Esophagus (tissue), 2 donors: ENCODE results near the gene RGS13. TPM values are rescaled to one million over a fixed set of nuclear protein-coding genes. Genes with fewer than 3 reads are reported as not detected.

ENCODE experiments used
- H3K27ac ChIP-seq, 2 donors: one replicate each; pipeline ENCODE4 v1.5.1; 2013; ENCODE audit warnings: low read depth in 2 of 2, mild to moderate bottlenecking in 2 of 2, inconsistent platforms in 1 of 2, low read length in 1 of 2, moderate library complexity in 1 of 2
- H3K27me3 ChIP-seq, 2 donors: one replicate each; pipeline ENCODE4 v1.6.1; 2013; ENCODE audit warnings: low read length in 2 of 2, control low read depth in 1 of 2, mild to moderate bottlenecking in 1 of 2; ENCODE audit not compliant: insufficient read depth in 2 of 2, control insufficient read depth in 1 of 2
- H3K36me3 ChIP-seq, 2 donors: one replicate each; pipeline ENCODE4 v1.6.1; 2013; ENCODE audit warnings: low read length in 1 of 2; ENCODE audit not compliant: control insufficient read depth in 2 of 2, insufficient read depth in 2 of 2
- H3K4me1 ChIP-seq, 2 donors: one replicate each; pipeline ENCODE4 v1.6.1; 2013; ENCODE audit warnings: low read length in 1 of 2; ENCODE audit not compliant: control insufficient read depth in 2 of 2, insufficient read depth in 2 of 2
- H3K4me3 ChIP-seq, 2 donors: one replicate each; pipeline ENCODE4 v1.5.1; 2013; ENCODE audit warnings: low read length in 2 of 2, mild to moderate bottlenecking in 2 of 2, low read depth in 1 of 2, moderate library complexity in 1 of 2
- H3K9me3 ChIP-seq, 2 donors: one replicate each; pipeline ENCODE4 v1.6.1; 2013; ENCODE audit warnings: mild to moderate bottlenecking in 2 of 2, low read depth in 1 of 2, low read length in 1 of 2, moderate library complexity in 1 of 2; ENCODE audit not compliant: control insufficient read depth in 2 of 2, insufficient read depth in 1 of 2
- WGBS, 2 donors: extraction: QIAGEN DNeasy Blood & Tissue Kit; methylation state at CpG; one replicate each; pipeline ENCODE4 v1.1.7; 2013; 5-methylcytosine and 5-hydroxymethylcytosine counted together
- polyA plus RNA-seq, 2 donors: library from polyadenylated mRNA; stranded (reverse); fragments of 200-250 nt; gene quantifications; one replicate each; pipeline ENCODE4 v1.2.3, GENCODE V29; 2013
- donor health status: healthy with polysubstance abuse.
- donor health status: Bipolar disorder and iron deficiency.

RGS13 gene
- polyA plus RNA-seq, 2 donors, result 0.13 to 0.22 TPM

- Histone ChIP-seq H3K4me1 (no peaks in the 10 kb centered on the region), H3K27ac (no peak overlapping the region), H3K27me3 (no peaks in the 10 kb centered on the region), H3K4me3 (no peak overlapping the region), H3K9me3 (no peaks in the 10 kb centered on the region), H3K36me3 (no peaks in the 10 kb centered on the region)
These were observed 15.8 kb upstream of the RGS13 start for GRCh38 chr1:192620071-192620635.

DNA sequence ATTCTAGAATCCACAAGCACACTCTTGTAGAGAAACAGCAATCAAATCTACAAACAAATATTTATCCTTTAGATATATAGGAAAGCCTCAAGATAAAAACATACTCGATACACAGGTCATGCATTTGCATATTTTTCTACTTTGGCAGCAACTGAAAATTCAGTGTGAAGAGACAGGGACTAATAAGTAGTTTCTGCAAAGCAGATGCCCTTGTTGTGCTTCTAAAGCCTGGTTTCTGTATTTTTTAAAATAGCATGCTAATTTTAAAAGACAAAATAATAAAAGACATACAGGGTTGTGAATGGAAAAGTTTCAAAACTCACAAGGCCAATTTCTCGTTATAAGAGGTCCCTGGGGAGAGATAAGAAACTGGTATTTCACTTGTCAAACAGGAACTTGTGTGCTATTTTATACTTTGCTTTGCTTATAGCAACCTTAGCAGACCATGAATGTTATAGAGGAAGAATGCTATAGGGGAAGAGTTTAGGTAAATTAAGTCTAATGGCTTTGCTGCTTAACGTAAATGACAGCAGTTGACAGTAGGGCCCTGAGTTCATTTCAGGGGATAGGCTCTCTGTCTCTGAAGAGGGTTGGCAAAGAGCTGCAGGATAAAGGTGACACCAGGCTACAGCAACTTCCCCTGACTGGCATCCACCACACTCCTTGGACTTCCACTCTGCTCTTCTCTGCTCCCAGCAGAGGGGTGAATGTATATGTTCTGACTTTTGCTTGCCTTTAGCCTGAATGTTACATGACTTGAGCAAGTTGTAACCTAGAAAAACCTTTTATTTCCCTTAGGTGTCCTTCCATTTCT lies 9.4 kb upstream of the RGS13 start:
- no peaks in the 10 kb centered on the region for H3K9me3 ChIP-seq
- no peak overlapping the region for H3K4me3 ChIP-seq
- 64 to 74% methylated on average over 3 of the region's 3 CpGs for WGBS, 2 donors

DNA sequence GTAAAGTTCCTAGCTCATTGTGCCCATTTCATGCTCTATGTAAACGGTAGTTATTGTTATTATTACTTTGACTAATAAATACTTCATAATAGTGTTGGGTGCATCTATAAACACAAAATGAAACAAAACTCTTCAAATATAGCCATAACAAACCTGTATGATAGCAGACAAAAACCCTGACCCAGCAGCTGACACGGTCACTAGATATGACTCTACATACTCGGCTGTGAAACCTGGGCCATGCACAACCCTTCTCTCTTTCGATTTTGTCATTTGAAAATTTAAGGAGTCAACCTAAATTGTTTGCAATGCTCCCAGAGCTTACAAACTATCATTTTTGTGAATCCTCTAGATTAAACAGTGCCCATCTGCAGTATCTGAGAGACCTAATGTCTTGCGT lies 8.0 kb upstream of the RGS13 start:
- H3K27ac ChIP-seq, result no peak overlapping the region
- H3K4me3 ChIP-seq, result no peak overlapping the region
- WGBS, 2 donors, result 87 to 93% methylated on average over 5 of the region's 5 CpGs
- no peaks in the 10 kb centered on the region for H3K27me3 ChIP-seq
- H3K9me3 ChIP-seq, result no peaks in the 10 kb centered on the region
- no peaks in the 10 kb centered on the region for H3K36me3 ChIP-seq
- no peaks in the 10 kb centered on the region for H3K4me1 ChIP-seq

More for the DNA sequence above, 9.4 kb upstream of the RGS13 start:
- H3K36me3 ChIP-seq, result no peaks in the 10 kb centered on the region
- no peaks in the 10 kb centered on the region for H3K4me1 ChIP-seq
- no peaks in the 10 kb centered on the region for H3K27me3 ChIP-seq
- H3K27ac ChIP-seq, result no peak overlapping the region

DNA sequence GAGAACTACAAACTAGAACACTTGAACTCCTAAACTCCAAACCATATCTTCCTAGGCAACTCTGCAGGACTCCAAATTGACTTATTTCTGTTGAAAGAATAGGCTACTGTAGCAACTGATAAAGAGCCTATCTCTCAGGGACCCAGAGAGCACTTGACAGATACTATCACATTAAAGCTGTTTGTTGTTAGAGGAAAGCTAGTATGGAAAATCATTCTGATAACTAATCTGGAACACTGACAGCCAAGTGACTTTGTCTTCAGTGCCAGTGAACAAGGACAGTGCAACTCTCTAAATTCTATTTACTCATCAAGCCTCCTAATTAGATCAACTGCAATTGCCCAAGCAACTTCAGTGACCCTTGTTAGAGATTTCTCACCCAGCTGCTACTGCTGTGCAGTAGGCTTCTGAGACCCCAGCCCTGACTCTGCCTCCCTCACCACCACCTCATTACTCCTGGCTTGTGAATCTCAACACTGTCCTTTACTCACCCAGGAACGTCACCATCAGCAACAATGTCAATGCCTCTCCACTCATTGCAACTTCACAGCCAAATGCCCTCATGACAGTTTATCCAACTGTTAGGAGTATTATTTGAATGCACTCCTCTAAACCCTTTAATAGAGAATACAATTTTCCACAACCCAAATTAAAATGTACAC lies 7.4 kb upstream of the RGS13 start:
- no peaks in the 10 kb centered on the region for H3K4me1 ChIP-seq

DNA sequence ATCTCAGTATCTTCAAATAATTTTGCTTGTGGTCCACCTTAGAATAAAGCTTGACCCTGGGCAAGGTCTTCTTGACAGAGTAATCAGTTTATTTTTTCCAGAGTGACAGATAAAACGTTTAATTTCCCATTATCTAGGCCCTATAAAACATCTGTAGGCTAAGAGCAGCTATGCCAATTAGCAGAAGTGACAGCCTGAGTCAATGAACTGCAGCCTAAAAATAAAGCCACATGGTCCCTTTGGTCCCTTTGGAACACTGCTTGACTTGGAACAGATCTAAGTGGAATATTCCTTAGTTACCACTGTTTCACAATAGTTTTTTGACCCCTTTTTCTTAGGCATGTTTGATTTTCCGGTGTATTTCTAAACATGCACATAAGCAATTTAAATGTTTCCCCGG lies 6.3 kb upstream of the RGS13 start:
- Histone ChIP-seq H3K4me1 (no peaks in the 10 kb centered on the region), H3K4me3 (no peak overlapping the region), H3K36me3 (no peaks in the 10 kb centered on the region), H3K27me3 (no peaks in the 10 kb centered on the region), H3K27ac (no peak overlapping the region), H3K9me3 (no peaks in the 10 kb centered on the region)
- 74 to 75% methylated on average over 3 of the region's 3 CpGs for WGBS, 2 donors

More for the DNA sequence above, 7.4 kb upstream of the RGS13 start:
- H3K36me3 ChIP-seq, result no peaks in the 10 kb centered on the region
- no peak overlapping the region for H3K27ac ChIP-seq
- H3K9me3 ChIP-seq, result no peaks in the 10 kb centered on the region
- 93 to 94% methylated on average over 1 of the region's 1 CpG for WGBS, 2 donors
- no peaks in the 10 kb centered on the region for H3K27me3 ChIP-seq
- no peak overlapping the region for H3K4me3 ChIP-seq

DNA sequence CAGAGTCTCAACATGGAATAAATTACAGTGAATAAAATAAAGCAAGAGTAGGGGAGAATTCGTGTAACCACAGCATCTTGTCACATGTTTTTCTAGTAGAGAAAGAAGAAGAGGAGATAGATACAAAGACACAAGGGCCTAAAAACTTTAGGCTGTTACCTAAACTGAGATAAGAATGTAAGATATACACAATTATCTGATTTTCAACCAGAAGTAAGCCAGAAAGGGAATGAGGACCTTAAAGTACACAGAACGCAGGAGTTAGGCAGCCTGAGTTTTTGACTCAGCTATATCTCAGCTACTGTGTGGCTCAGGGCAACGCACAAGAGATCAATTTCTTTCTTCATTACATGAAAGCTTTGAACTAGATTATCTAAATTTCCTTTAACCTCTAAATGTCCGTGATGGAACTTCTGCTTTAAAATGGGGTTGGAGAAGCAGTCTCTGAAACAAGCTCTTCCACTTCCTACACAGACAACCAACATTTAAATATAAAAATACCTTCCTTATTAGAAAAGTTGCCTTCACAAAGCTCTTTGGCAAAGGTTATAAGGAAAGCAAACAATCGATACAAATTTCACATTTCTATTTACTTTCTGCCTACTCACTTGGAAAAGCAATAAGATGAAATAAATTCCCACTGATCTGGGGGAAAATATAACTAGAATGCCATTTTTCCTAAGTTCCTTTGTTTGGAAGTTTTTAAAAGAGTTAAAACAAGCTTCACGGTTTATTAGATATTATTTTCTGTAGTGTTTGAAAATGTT lies 5.2 kb upstream of the RGS13 start:
- Histone ChIP-seq H3K27me3 (no peaks in the 10 kb centered on the region), H3K36me3 (no peaks in the 10 kb centered on the region), H3K4me3 (no peak overlapping the region), H3K4me1 (no peaks in the 10 kb centered on the region), H3K27ac (no peak overlapping the region), H3K9me3 (no peaks in the 10 kb centered on the region)
- WGBS, 2 donors, result 56% methylated on average over 6 of the region's 6 CpGs

- no peaks in the 10 kb centered on the region for H3K36me3 ChIP-seq
- H3K27ac ChIP-seq, result no peak overlapping the region
- no peak overlapping the region for H3K4me3 ChIP-seq
- no peaks in the 10 kb centered on the region for H3K9me3 ChIP-seq
- no peaks in the 10 kb centered on the region for H3K4me1 ChIP-seq
- H3K27me3 ChIP-seq, result no peaks in the 10 kb centered on the region
These were observed 4.2 kb upstream of the RGS13 start for GRCh38 chr1:192631749-192632148.

- H3K4me1 ChIP-seq, result no peaks in the 10 kb centered on the region
- H3K36me3 ChIP-seq, result no peaks in the 10 kb centered on the region
- no peaks in the 10 kb centered on the region for H3K27me3 ChIP-seq
- WGBS, 2 donors, result 63 to 77% methylated on average over 3 of the region's 3 CpGs
- H3K9me3 ChIP-seq, result no peaks in the 10 kb centered on the region
- H3K27ac ChIP-seq, result no peak overlapping the region
- no peak overlapping the region for H3K4me3 ChIP-seq
These were observed 3.8 kb upstream of the RGS13 start for GRCh38 chr1:192632188-192632587.

DNA sequence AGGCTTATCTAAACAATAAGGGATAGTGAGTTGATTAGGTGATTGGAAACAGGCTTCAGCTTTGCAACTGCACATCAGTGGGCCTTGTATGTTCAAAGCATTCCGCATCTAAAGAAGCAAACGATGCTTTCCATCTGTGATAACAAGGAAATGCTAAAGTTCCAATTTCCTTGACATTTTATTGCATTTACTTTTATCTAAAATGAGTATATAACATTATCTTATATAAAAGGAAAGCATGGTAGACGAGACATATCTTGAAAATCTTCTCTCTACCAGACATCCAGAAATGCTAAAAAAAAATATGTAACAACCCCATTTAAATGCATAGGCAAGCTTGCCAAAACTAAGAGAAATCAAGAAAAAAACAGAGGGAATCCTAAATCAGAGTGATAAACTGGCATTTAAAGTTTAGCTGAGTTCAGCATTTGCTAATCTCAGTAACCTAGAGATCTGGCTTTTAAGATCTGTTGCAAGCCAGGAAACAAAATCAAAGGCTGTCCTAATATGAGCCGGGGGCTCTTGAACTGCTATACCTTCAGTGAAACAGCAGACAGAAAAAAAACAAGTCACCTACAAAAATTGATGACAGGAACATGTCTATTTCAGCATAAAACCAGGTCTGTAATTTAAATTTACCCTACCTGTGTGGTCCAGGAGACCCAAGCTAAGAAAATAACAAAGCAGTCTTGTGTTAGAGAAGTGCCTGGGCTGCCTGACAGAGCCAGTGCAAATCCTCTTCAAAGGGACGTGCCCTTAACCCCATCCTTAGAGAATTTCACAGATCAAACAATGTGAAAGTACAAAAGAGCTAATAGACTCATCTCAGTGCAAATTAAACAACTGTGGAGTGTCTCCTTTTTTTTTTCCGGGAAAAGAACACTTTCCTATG lies 3.1 kb upstream of the RGS13 start:
- Histone ChIP-seq H3K4me3 (no peak overlapping the region), H3K27me3 (no peaks in the 10 kb centered on the region), H3K36me3 (no peaks in the 10 kb centered on the region), H3K9me3 (no peaks in the 10 kb centered on the region), H3K4me1 (no peaks in the 10 kb centered on the region), H3K27ac (no peak overlapping the region)
- WGBS, 2 donors, result 70 to 72% methylated on average over 6 of the region's 6 CpGs
